Esophagus squamous epithelium (tissue), 5 donors: Measurements from ENCODE around the gene SH3PXD2A. TPM values are rescaled to one million over a fixed set of nuclear protein-coding genes. Genes with fewer than 3 reads are reported as not detected.

Experiments
- DNase-seq: peaks from one replicate; lab custom pipeline; 2025; lab: John Stamatoyannopoulos, UW
- H3K27ac ChIP-seq, 4 donors: fragments of 200-600 bp; sonication (generic); one replicate each; pipeline ENCODE4 v1.5.1; 2016 to 2019; ENCODE audit warnings: mild to moderate bottlenecking in 1 of 4
- H3K27me3 ChIP-seq, 4 donors: fragments of 200-600 bp; sonication (generic); 1 replicate in 3 of 4; 2 replicates in 1 of 4; pipeline versions ENCODE4 v1.5.1 to v1.6.0; 2017 to 2021; ENCODE audit warnings: antibody characterized with exemption in 1 of 4
- H3K36me3 ChIP-seq, 3 donors: fragments of 200-600 bp; sonication (generic); one replicate each; pipeline ENCODE4 v1.5.1; 2016 to 2019
- H3K4me1 ChIP-seq, 3 donors: fragments of 200-600 bp; sonication (generic); one replicate each; pipeline ENCODE4 v1.5.1; 2017 to 2019
- H3K4me3 ChIP-seq, 4 donors: fragments of 200-600 bp; sonication (generic); 1 replicate in 3 of 4; 2 replicates in 1 of 4; pipeline ENCODE4 v1.5.1; 2016 to 2019; ENCODE audit warnings: mild to moderate bottlenecking in 2 of 4, moderate library complexity in 1 of 4
- H3K9me3 ChIP-seq, 3 donors: fragments of 200-600 bp; sonication (generic); one replicate each; pipeline ENCODE4 v1.5.1; 2016 to 2019
- CTCF ChIP-seq, 6 experiments: fragments of 450-650 bp in 4 of 6; fragments of 200-600 bp in 2 of 6; sonication (generic) in 2 of 6; IDR thresholded peaks; one replicate each; pipeline ENCODE4 v1.5.1; 2016 to 2019; ENCODE audit warnings: antibody characterized with exemption in 6 of 6, mild to moderate bottlenecking in 4 of 6, moderate library complexity in 4 of 6
- POLR2A ChIP-seq, 4 donors: fragments of 450-650 bp; IDR thresholded peaks; one replicate each; pipeline ENCODE4 v1.6.1; 2017; ENCODE audit warnings: antibody characterized with exemption in 4 of 4, mild to moderate bottlenecking in 4 of 4, moderate library complexity in 3 of 4
- WGBS, 2 donors: methylation state at CpG; one replicate each; pipeline ENCODE4 v1.1.5; 2018; 5-methylcytosine and 5-hydroxymethylcytosine counted together
- intact Hi-C: fragments of 100-400 bp; cut with DNase I; formaldehyde crosslinking; loops from one replicate; pipeline ENCODE4 v1.15.0; 2022
- small RNA-seq, 4 donors: library from RNA; depleted of rRNA; stranded (forward); fragments of <200 nt; gene quantifications; one replicate each; pipeline ENCODE3, GENCODE V24; 2016
- total RNA-seq, 4 donors: library from RNA; depleted of rRNA; stranded (reverse); fragments of >200 nt; gene quantifications; one replicate each; pipeline ENCODE4 v1.1.0, GENCODE V29; 2016
- donor health status: DM: yes; HTN: yes; CAD: no.

The SH3PXD2A gene
- total RNA-seq, 4 donors from 2014 or later: 25.1 to 57.8 (median 42.7) TPM

GRCh38 chr10:103545366-103545765 lies 310.0 kb downstream of the SH3PXD2A start:
- no peak for DNase-seq
- TF ChIP-seq POLR2A (IDR thresholded peaks at IDR 0.05) (no peak), CTCF (IDR thresholded peaks at IDR 0.05) (no peak)
- Histone ChIP-seq H3K4me1 (peaks cover 7 to 18% (median 10%) of the 10 kb centered on the region in 3 donors), H3K9me3 (no peaks in the 10 kb centered on the region), H3K27ac (no peak overlapping the region), H3K27me3 (peaks cover 0 to 29% (median 0%) of the 10 kb centered on the region in 4 donors), H3K36me3 (no peaks in the 10 kb centered on the region), H3K4me3 (no peak overlapping the region)
- intact Hi-C loops: no loop called here
- WGBS, 2 donors: 83% methylated on average over 1 of the region's 1 CpG; no CpG with 5 or more reads in 1 of the 2 donors

GRCh38 chr10:103544657-103545310 lies 310.6 kb downstream of the SH3PXD2A start:
- WGBS, 2 donors: 86 to 90% methylated on average over 6 to 7 of the region's 8 CpGs
- Histone ChIP-seq H3K27ac (no peak overlapping the region), H3K4me1 (peaks cover 7 to 18% (median 10%) of the 10 kb centered on the region in 3 donors), H3K36me3 (no peaks in the 10 kb centered on the region), H3K4me3 (no peak overlapping the region), H3K9me3 (no peaks in the 10 kb centered on the region), H3K27me3 (peaks cover 0 to 30% (median 0%) of the 10 kb centered on the region in 4 donors)
- intact Hi-C loops: no loop called here
- DNase-seq: no peak
- TF ChIP-seq POLR2A (IDR thresholded peaks at IDR 0.05): no peak
- TF ChIP-seq CTCF (IDR thresholded peaks at IDR 0.05): no peak

Small RNAs within 50 kb of the gene (small RNA-seq; reads per million reads assigned to genes)
- gene RF00019: 0 reads per million in 4 donors

Other genes with a start within 250 kb of the SH3PXD2A start
- 10 to 100 TPM; 20.4 to 52.8 (median 32.5) TPM for gene STN1, start 62.6 kb upstream of the SH3PXD2A start, total RNA-seq
- gene SLK, start 111.6 kb upstream of the SH3PXD2A start, total RNA-seq: 100 to 1,000 TPM in 1 of 4 donors, 10 to 100 TPM in 3; 68.1 to 120 (median 80.4) TPM
- gene COL17A1, start 230.3 kb upstream of the SH3PXD2A start, total RNA-seq: 100 to 1,000 TPM; 150 to 202 (median 191) TPM